C1 segment of cervical spinal cord (tissue), 14 donors: ENCODE results near the gene SEMA3F.
A peak's percentile ranks its signal among the peaks of the same experiment; 100 is the strongest.
"Not testable (repeated sequence)": the region's sequence is repeated elsewhere in the genome, so short reads cannot be mapped to it uniquely, and the experiment has no call there.

Experiments
- DNase-seq, 14 donors: peaks; one replicate each; lab custom pipeline; 2025; lab: John Stamatoyannopoulos, UW

The SEMA3F gene

DNA sequence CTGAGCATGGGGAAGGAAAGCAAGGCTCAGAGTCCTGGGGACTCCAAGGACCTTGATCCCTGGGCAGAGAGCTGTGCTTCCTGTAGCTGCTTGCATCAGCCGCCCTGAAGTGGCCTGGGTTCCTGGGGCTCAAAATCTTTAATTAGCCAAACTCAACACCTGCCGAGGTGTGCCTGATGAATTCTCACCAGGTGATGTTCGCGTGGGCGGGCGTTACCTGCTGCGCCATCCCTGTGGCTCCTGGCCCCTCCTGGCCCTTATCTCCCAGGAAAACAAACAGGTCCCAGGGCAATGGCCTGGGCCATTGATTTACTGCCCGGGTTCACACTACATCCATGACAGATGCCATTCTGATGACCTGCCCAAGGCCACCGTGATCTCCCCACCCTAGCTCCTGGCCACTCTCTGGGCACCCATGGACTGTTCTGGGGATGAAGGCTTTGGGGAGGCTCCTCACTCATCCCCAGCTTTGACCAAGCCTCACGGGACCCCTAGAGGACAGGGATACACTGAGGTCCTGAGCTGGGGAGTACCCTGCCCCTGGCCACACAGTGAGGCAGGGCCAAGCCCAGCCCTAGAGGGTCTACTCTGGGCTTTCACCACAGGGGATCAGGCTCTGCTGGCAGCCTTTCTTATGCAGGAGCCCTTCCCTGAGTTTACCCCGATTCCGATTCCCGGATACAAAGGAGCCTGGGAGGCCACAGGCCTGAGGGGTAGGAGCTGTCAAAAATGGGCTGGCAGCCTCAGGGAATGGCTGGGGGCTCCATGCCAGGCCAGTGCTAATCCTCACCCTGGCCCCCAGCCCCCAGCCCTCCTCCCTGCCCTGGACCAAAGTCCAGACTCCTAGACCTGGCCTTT, 55.6 kb downstream of the SEMA3F start:
- no peak for DNase-seq

DNA sequence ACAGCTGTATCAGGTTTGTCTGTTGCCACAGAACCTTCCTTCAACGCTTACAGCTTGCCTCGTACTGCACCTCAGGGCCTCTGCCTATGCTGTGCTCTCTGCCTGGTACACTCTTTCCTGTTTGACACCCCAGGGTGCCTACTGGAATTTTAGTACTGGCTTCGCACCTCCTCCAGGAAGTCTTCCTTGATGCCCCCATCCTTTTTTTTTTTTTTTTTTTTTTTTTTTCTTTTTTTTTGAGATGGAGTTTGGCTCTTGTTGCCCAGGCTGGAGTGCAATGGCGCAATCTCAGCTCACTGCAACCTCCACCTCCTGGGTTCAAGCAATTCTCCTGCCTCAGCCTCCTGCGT, 56.2 kb downstream of the SEMA3F start:
- DNase-seq, result not testable (repeated sequence)

DNA sequence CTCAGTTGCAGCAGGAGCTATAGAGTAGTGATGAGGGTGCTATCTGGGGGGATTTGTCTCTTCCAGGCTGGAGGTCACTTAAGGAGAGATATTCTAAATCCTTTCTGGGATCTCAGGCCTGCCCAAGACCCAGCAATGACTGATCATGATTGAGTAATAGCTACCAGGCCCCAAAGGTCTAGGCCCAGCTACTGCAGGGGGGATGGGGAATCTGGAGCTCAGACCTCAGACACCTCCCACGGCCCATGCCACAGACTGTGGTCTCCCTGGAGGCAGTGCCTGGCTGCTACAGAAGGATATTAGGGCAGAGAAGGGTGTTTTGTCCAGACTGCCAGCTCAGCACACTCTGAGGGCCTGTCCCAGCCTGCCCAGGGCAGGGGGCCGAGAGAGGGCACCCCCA, 56.8 kb downstream of the SEMA3F start:
- peak in 1 of 14 donors; percentile 36 for DNase-seq

DNA sequence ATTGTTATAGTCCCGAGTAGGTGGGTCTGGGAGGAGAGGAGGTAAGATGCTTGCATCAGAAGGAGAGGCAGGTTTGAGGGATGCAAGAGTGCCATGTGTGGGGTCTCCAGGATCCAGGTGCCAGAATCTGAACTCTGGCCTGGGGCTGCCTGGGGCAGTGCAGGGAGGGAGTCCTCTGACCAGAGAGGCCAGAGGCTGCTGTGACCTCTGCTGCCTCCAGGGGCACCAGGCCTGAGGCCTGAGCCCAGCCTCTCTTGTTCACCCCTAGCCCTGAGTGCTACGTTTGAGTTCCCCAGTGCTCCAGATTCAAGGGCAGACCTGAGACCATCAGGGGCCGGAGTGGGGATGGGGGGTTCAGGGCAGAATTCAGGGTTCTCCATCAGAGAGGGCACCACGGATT, 57.4 kb downstream of the SEMA3F start:
- no peak for DNase-seq

DNA sequence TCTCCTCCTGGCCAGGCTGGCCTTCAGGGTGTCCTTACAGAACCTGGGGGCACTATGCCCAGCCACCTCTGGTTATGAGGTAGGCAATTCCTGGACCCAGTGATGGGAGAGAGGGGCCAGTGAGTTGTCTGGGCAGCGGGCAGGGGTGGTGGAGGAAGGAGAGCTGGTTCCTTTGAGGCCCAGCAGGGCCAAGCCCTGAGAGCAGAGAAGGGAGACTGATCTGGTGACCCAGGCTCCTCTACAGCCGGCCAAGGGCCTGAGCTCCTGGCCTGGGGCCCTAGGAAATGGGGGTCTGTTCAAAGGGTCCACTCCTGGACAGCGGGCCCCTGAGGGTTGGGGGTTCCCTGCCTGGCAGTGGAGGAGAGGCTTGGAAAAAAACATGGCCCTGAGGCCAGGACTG, 57.8 kb downstream of the SEMA3F start:
- no peak for DNase-seq

DNA sequence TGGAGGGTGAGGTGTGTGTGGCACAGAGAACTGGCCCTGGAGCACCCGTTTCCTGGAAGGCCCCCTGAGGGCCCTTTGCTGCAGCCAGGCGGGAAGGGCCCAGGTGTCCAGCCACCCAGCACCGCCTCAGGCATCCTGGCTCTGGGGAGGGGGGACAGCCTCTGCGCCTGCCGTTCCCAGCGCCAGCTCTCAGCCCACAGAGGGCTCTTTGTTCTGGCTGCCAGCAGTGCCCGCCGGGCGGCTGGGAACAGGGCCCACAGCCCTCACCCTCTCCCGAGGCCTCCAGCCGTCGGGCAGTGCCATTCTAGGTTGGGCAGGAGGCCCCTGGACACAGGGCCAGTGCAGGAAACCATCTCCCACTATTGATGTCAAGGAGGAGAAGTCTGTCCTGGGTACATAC, 58.2 kb downstream of the SEMA3F start:
- DNase-seq, result peak in 12 of 14 donors; percentile 66 to 94 (median 84)

DNA sequence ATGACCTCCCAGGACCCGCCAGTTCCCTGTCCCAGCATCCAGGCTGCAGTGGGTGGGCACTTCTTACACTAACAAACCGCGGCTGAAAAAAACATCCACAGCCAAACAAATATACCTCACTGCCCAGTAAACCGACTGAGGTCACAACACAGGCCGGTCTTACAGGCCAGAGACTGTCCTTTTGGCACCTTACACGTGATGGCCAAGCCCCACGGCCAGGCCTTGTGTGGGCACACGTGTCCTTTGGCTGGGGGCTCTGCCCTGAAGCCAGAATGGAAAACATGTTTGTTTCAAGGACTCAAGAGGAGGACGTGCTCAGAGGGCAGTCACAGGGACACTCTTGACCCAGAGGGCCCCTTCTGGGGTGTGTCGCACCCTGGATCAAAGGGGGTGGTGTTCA, 59.7 kb downstream of the SEMA3F start:
- no peak for DNase-seq

DNA sequence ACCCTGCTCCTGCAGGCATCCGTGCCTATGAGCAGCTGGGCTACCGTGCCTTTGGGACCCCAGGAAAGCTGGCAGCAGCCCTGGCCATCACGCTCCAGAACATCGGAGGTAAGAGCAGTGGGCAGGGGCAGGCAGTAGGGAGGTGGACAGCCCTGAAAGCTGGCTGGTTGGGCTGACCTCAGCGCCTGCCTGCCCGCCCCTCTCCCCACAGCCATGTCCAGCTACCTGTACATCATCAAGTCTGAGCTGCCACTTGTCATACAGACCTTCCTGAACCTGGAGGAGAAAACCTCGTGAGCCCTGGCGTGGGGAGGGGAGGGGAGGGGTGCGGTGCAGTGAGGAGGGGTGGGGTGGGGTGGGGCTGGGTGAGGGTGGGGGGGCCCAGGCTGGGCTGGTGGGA, 60.4 kb downstream of the SEMA3F start:
- DNase-seq, result no peak

DNA sequence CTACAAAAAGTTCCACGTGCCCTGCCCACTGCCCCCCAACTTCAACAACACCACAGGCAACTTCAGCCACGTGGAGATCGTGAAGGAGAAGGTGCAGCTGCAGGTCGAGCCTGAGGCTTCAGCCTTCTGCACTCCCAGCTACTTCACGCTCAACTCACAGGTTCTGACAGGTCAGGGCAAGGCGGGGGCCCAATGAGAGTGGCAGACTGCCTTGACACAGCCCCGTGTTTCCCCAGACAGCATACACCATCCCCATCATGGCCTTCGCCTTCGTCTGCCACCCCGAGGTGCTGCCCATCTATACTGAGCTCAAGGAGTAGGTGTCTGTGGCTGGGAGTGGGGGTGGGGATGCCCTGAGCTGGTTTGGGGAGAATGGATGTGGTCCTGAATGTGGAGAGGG, 62.6 kb downstream of the SEMA3F start:
- no peak for DNase-seq

DNA sequence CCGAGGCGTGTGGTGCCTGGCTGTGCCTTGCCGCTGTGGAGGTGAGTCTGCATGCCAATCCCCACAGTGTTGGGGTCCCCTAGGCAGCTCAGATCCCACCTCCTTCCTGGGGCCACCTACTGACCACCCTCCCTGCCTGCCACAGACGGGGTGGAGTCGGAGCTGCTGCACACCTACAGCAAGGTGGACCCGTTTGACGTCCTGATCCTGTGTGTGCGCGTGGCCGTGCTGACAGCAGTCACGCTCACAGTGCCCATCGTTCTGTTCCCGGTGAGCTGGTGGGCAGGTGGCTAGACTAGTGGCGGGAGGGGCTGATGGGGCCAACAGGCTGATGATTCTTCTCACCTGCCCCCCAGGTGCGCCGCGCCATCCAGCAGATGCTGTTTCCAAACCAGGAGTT, 63.3 kb downstream of the SEMA3F start:
- DNase-seq, result no peak

DNA sequence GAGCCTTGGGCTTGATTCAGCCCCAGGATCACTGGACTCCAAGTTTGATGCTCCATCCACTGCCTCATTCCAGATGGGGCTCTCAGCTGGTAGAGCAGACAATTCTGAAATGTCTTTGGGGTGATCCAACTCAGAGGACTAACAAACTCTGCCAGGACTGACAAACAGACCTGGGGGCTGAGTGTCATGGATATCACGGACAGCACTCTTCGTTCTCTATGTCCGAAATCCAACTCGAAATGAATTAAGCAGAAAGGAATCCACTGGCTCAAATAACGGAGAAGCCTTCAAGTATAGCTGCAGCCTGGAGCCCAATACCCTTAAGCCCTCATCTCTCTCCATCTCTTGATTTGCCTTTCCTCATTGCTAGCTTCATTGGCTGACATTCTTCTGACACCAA, 64.2 kb downstream of the SEMA3F start:
- DNase-seq, result no peak

DNA sequence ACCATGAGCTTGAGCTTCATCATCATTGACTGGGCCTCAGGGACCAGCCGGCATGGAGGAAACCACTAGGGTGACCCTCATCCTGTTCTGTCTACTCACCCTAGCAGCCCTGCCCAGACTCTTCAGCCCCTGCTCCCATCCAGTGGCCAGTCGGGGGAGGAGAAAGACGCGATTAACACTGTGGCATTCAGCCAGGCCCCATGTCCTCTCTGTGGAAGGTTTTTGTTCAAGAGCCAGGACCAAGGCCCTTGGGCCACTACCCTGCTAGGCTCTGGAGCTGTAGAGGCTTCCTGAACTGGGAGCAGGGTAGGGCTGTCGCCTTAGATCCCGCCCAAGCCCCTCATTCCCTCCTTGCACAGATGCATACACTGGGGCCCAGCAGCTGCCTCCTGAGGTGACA, 65.0 kb downstream of the SEMA3F start:
- DNase-seq, result no peak

DNA sequence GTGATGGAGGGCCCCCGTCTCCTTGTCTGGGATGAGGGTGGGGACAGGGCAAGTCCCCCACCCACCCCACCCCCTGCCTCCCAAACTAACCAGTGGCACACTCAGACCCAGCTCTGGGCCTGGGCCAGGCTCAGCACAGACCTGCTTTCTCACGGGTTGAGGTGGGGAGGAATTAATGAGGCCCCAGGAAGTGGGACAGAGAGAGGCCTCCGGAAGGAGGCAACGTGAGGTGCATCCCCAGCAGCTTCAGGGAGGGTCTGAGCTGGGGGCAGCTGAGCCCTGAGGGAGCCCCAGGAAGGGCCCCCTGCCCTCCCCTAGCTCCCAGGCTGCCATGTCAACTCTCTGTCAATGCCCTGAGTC, 65.9 kb downstream of the SEMA3F start:
- DNase-seq, result no peak

DNA sequence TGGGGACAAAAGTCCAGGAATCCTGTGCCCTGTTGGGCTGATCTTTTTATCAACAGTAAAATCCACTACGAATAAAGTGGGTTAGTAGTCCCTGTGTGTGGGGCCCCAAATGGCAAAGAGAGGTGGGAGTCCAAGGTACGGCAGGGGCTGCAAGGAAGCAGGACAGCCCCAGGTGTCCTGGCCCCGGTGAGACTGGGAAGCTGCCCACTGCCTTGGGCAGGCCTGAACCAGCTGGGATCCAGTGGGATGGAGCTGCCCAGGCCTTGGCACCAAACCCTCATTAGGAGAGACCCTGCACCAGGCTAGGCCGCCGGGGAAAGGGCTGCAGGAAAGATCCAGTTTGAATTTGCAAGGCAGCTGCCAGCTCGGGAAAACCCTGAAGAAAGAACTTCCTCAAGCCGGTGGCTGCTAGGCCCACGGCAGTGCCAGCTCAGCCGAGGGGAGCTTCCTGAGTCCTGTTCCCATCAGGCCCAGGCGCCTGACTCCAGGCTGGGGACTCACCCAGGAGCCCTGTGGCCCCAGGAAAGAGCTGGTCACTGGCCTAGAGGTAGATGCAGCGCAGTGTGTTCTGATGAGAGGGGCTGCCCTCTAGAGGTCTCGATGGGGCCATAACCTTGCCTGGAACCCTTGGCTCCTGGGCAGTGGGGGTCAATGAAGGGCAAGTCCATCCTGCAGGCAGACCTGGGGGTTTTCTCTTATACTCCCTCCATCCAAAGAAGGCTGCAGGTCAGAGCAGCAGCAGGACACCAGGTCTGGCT, 66.5 kb downstream of the SEMA3F start:
- peak in 6 of 14 donors; percentile 20 to 73 (median 39) for DNase-seq

DNA sequence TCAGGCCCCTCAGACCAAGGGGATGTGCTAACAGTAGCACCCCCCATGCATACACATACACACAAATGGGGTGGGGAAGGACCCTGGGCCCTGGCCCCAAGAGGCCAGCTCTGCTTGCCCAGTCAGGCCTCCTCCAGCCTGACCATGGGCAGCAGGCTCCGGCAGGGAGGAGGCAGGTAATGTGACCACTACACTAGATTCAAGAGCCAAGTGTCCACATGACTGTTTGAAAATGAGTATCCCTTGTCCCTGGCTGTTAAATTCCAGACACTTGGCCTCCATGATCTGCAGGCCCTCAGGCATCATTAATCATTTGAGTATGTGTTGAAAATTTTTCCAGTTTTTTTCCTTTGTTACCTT, 67.0 kb downstream of the SEMA3F start:
- DNase-seq, result no peak

DNA sequence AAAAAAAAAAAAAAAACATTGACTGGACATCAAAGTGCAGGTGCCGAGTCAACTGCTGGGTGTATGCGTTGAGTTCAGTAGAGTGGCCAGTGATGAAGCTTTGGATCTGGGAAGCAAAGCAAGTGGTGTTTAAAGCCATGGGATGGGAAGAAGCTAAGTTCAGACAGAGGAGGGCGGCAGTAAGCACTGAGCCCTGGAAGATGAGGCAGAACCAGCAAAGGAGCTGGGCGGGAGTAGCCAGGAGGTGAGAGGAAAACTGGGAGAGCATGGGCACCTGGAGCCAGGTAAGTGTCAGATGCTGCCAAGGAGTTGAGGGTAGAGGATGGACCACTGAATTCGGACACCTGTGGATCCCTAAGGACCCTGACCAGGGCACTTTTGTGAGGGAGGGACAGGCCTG, 69.5 kb downstream of the SEMA3F start:
- no peak for DNase-seq

DNA sequence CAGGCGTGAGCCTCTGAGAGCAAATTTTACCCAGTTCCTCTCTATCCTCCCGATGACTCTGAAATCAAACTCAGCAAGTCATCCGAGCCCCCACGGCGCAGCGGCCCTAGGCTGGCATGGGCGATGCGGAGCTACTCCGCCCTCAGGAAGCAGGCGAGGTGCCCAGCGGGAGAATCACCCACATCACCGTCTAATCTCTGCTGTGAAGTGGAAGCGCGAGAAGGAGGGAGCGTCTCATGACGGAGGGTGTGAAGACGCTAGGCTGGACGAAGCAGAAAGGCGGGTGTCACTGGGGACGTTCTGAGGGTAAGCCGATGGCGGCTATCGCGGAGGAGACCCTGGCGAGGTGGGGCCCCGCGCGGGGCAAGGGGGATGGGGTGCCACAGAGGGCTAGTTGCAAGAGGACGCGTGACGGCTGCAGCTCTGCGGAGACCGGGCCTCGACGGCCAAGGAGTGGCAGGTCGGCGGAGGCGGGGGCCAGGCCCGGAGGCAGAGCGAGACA, 71.8 kb downstream of the SEMA3F start:
- peak in 7 of 14 donors; percentile 47 to 74 (median 69) for DNase-seq

DNA sequence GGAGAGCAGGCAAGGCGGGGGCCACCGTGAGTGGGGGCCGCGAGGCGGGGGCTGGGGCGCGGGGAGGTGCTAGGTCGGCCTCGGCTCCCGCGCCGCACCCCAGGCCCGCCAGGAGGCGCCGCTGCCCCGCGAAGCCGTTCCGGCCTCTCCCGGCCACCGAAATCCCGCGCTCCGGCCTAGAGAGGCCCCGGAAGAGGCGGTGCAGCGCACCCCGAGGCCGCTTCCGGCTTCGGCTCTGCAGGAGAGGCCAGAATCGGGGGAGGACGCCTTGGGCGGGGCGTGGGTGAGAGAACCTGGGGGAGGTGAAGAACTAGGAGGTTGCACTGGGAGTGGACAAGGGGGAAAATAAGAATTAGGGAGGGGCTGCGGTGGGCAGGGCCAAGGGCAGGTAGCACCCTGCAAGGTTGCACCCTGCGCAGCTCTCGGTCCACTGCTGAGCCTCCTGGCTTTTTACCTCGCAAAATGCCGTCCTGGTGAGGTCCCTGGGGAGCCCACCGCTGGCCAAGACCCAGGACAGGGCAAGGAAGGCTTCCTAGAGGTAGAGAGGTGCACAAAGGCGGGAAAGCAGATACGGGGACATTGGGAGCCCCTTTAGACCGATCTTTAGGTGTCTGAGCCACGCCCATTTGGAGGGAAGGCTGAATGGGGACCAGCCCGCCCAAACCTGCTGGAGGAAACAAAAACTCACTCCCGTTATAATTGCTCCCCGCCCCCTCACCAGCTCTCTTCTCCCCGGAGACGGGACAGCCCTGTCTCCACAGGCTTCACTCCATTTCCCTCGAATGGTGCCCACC, 72.5 kb downstream of the SEMA3F start:
- peak in 13 of 14 donors; percentile 70 to 92 (median 83) for DNase-seq

DNA sequence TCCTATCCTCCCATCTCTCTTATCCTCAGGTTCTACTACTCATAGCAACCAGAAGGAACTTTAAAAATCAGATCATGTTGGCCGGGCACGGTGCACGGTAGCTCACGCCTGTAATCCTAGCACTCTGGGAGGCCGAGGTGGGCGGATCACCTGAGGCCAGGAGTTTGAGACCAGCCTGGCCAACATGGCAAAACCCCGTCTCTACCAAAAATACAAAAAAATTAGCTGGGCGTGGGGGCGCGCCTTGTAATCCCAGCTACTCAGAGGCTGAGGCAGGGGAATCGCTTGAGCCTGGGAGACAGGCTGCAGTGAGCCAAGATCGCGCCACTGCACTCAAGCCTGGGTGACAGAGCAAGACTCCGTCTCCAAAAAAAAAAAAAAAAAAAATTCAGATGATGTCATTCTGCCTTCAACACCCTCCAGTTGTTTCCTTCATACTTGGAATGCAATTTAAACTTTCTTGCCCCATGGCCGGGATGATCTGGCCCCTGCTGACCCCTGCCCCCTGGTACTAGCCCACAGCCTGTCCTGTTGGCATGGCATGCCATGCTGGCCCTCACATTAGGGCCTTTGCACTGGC, 73.2 kb downstream of the SEMA3F start:
- not testable (repeated sequence) for DNase-seq

DNA sequence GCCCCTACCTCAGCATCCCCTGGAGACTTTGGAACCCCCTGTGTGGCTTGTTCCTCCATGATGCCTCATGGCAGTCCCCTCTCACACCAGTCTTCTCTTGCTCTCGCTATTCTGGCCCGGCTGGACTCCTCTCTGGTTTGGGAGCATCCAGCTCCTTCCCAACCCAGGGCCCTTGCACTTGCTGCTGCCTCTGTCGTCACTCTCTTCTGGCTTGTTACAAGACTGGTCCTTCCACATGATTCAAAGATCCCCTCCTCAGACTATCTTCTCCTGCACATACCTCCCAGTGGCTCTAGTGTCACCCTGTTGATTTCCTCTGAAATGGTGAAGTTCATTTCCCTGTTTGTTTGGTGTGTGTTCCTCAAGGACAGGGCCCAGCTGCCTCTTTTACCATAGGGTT, 74.4 kb downstream of the SEMA3F start:
- DNase-seq, result no peak

DNA sequence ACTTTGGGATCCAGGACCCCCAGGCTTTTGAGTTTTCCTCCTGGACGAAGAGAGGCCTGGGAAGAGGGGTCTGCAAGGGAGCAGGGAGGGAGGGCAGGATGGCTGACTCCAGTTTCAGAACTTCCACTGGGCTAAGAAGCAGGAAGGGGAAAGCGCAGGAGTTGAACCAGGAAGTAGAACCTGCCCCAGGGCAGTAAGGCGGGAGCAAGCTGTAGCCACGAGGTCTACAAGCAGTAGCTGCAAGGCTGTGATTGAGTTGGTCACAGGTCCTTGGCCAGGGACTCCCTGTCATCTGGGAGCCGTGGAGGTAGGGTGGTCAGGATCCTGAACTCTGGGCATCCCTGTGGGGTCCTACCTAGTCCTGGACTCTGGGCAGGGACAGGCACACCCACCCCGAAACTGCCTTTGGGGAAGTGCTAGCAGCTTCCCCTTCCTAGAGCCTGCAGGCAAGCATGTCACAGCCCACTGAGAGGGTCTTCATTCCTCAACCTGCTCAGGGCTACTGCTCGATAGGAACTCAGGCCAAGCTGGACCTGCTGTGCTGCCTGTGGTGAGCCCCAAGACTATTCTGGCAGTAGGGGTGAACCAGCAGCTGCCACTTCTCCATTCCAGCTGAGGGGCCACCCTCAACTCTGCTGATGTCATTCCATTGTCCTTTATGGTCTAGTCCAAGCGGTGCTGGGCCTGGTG, 75.1 kb downstream of the SEMA3F start:
- DNase-seq, result peak in 4 of 14 donors; percentile 21 to 55 (median 46)
